ENCODE data around the gene CCDC91.
A peak's percentile ranks its signal among the peaks of the same experiment; 100 is the strongest.

Gene CCDC91

DNA sequence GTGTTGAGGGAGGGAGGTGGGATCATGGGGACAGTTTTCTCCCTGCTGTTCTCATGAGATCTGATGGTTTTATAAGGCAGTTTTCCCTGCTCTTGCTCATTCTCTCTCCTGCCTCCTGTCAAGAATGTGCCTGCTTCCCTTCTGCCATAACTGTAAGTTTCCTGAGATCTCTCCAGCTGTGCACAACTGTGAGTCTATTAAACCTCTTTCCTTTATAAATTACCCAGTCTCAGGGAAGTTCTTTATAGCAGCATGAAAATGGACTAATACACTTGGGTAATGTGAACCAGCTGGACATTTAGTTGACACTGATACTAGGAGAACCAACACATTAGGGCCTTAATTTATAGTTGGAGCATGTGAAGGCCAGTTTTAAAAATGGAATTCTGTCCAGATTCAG lies 12.4 kb upstream of the CCDC91 start:
- TF ChIP-seq CTCF (IDR thresholded peaks at IDR 0.05; ENCODE audit: low read depth, low read length, missing control alignments) = no peak
- no peak overlapping the region for H3K4me3 ChIP-seq (replicated peaks; ENCODE audit: low read depth, low read length)
- DNase-seq (ENCODE audit: extremely low read depth, low read depth) = no peak

GRCh38 chr12:28178775-28179174 lies 11.5 kb upstream of the CCDC91 start:
- no peak for DNase-seq (ENCODE audit: extremely low read depth, low read depth)
- no peak overlapping the region for H3K4me3 ChIP-seq (replicated peaks; ENCODE audit: low read depth, low read length)
- no peak for TF ChIP-seq CTCF (IDR thresholded peaks at IDR 0.05; ENCODE audit: low read depth, low read length, missing control alignments)

DNA sequence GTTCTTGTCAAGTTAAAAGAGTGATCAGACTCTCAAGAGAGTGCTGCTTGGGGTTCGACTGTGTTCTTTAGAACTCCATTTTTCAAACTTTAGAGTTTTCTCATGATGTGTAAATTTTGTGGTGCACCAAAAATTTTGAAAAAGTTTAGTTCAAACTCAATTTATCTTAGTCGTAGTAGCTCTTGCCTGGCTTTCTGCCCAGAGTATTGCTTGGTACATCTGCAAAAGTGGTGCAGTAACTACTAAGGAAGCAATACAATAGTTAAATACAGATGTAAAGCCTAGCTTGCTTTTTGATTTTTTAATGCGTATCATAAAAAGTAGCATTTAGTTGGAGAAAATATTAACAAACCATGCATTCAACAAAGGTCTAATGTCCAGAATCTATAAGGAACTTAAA lies 9.5 kb upstream of the CCDC91 start:
- H3K4me3 ChIP-seq (replicated peaks; ENCODE audit: low read depth, low read length) = no peak overlapping the region
- DNase-seq (ENCODE audit: extremely low read depth, low read depth) = no peak
- no peak for TF ChIP-seq CTCF (IDR thresholded peaks at IDR 0.05; ENCODE audit: low read depth, low read length, missing control alignments)

- H3K4me3 ChIP-seq (replicated peaks; ENCODE audit: low read depth, low read length) = no peak overlapping the region
- DNase-seq (ENCODE audit: extremely low read depth, low read depth) = no peak
- TF ChIP-seq CTCF (IDR thresholded peaks at IDR 0.05; ENCODE audit: low read depth, low read length, missing control alignments) = no peak
Observed at GRCh38 chr12:28184375-28184774, 5.9 kb upstream of the CCDC91 start.

DNA sequence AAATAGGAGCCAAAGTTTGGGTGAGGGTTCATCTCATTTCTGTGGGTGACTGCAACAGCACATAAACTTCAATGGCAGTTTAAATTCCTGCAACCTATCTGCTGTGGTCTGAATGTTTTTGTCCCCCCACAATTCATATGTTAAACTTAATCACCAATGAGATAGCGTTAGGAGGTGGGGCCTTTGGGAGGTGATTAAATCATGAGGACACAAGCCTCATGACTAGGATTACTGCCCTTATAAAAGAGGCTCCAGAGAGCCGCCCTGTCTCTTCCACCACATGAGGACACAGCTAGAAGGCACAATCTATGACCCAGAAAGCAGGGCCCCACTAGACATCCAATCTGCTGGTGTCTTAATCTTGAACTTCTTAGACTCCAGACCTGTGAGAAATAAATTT lies 3.8 kb upstream of the CCDC91 start:
- no peak overlapping the region for H3K4me3 ChIP-seq (replicated peaks; ENCODE audit: low read depth, low read length)
- no peak for TF ChIP-seq CTCF (IDR thresholded peaks at IDR 0.05; ENCODE audit: low read depth, low read length, missing control alignments)
- no peak for DNase-seq (ENCODE audit: extremely low read depth, low read depth)

DNA sequence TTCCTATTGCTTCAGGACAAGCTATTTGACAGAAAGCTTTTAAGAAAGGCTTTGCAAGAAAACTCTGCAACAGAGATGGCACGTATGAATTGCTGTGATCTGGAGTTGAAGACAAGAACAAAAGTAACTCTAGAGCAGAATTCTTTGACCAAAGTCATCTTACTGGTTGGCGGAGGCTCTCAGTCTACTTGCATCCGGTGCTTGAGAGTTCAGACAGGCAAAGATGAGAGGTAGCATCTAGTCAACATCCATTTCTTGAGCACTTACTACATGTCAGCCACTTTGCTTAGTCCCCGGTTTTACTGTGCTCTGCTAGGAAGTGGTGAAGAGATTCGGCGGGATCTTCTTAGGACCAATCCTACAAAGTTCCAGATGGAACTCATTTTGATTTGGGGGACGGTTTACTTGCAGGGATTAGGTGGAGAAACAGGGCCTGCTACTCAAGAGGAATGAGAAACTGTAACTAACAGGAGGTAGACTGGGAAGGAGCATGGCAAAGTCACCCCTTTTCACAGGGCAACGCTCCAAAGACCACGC lies 404 bp upstream of the CCDC91 start:
- DNase-seq (ENCODE audit: extremely low read depth, low read depth) = no peak
- peak overlapping the region; percentile 57 for H3K4me3 ChIP-seq (replicated peaks; ENCODE audit: low read depth, low read length)
- no peak for TF ChIP-seq CTCF (IDR thresholded peaks at IDR 0.05; ENCODE audit: low read depth, low read length, missing control alignments)
